HG03060 (cell line): ENCODE measurements around the gene FRMD1.

Source experiments
- ATAC-seq: cut with Tn5 transposase; IDR thresholded peaks from one replicate; pipeline ENCODE4 v1.9.1; 2021; ENCODE audit warnings: low read depth, moderate number of reproducible peaks; ENCODE audit not compliant: unreplicated experiment

The FRMD1 gene

GRCh38 chr6:168113226-168113625 lies 34.2 kb upstream of the FRMD1 start:
- no peak for ATAC-seq

DNA sequence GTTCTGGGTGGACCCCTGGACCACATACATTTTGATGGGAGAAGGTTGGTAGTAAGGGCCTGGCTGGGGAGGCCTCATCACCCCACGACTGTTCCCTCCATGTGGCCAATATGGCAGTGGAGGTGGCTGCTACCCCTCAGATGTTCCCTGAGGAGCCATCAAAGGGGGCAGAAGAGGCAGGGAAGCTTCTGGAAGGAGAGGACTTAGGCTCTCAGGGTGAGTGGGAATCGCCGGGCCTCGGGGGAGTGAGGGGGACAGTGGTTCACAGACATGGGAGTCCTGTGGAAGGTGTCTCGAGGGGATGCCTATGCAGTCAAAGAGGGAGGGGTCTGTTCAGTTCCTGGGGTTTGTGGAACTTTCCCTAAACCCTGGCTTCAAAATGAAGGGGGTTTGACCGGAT lies 32.9 kb upstream of the FRMD1 start:
- no peak for ATAC-seq

DNA sequence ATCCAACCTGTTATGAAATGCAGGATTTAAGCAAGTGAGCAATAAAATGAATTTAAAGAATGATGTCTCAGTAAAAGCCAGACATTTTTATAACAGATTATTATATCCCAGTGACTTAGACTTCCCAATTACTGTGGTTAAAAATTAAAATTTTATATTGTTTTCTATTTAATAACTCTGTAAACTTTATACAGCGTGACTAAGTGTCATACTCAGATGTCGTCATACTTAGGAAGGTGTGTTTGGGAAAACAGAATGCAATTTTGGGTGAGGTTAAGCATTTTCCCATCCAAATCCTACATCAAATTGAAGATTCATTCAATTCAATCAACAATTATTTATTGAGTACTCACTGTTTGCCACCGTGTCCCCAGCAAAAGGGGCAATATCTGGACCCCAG lies 31.4 kb upstream of the FRMD1 start:
- ATAC-seq: no peak

GRCh38 chr6:168109171-168109570 lies 30.2 kb upstream of the FRMD1 start:
- ATAC-seq: no peak

GRCh38 chr6:168107191-168107983 lies 28.4 kb upstream of the FRMD1 start:
- no peak for ATAC-seq

DNA sequence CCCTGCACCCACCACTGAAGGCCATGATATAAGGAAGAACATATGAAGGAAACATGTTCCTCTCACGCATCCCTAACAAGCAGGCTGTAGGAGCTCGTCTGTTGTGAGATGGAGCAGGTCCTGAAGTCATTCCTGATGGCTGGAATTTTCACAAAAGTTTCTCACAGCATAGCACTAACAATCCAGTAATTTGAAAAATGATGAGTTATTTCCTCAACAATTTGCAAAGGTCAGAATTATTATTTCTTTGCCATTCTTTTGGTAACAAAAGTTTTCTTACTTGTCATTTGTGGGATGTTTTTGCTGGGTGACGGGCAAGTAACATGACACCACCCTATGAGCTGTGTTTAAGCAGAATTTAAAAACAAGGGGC lies 27.6 kb upstream of the FRMD1 start:
- no peak for ATAC-seq

- no peak for ATAC-seq
Measured at GRCh38 chr6:168105813-168106632, 27.0 kb upstream of the FRMD1 start.

- no peak for ATAC-seq
Measured at GRCh38 chr6:168104636-168105035, 25.6 kb upstream of the FRMD1 start.

DNA sequence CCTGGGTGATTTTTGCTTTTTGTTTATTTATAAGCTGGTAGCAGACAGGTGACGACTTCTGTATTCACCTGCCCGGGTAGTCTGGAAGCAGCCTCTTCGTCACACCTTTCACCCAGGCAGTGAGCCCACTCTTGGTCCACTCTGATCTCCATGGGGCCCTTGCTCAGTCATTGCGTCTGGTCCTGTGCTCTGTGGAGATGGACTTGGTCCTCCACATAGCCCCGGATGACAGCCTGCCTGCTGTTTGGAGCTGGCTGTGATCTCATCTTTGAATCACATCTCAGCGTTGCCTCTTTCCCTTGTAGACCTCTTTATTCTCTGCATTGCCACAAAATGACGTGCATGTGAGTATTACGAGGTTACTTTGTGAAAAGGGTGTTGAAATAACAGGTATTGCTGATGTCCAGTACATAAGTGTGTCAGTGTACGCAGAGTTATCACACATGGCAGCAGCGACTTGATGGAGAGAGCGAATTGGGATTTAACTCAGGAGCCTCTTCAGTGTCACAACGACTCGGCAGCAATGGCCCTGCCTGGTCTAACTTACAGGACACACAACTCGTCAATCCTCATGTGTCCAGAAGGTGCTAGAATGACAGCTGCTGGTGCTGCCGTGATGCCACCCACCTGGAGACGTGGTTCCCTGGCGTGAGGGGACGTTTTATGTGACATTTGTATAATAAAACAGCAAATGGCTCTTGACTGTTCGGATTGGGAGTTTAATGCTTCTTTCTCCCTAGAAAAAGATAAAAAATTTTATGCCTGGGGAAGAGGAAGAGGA lies 24.2 kb upstream of the FRMD1 start:
- ATAC-seq: no peak

DNA sequence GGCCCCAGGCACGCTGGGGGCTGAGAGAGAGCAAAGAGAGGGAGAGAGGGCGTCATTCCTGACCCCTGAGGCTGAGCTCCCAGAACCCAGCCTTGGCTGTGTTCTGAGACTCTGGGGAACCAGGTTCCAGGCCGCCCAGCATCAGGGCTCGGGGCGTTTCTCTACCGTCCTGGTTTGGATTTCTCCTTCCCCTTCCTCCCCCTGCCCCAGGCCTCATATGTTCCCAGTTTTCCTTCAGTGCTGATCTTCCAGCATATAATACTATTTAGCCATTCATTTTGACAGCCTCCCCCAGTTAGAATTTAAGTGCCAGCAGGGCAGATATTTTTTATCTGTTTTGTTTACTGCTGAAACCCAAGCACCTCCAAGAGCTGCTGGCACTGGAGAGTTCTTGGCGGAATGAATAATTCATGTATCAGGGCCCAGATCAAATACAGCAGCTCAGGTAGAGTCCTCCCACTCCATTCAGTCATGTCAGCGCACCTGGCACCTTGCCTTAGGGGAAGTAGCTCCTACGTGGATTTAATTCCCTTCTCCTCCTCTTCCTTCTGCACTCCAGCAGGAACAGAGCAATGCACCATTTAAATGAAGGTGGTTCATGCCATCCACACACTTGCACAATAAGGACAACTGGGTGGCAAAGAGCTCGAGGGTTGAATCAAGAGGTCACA lies 23.4 kb upstream of the FRMD1 start:
- no peak for ATAC-seq

- ATAC-seq: no peak
Measured at GRCh38 chr6:168101590-168102314, 22.7 kb upstream of the FRMD1 start.

DNA sequence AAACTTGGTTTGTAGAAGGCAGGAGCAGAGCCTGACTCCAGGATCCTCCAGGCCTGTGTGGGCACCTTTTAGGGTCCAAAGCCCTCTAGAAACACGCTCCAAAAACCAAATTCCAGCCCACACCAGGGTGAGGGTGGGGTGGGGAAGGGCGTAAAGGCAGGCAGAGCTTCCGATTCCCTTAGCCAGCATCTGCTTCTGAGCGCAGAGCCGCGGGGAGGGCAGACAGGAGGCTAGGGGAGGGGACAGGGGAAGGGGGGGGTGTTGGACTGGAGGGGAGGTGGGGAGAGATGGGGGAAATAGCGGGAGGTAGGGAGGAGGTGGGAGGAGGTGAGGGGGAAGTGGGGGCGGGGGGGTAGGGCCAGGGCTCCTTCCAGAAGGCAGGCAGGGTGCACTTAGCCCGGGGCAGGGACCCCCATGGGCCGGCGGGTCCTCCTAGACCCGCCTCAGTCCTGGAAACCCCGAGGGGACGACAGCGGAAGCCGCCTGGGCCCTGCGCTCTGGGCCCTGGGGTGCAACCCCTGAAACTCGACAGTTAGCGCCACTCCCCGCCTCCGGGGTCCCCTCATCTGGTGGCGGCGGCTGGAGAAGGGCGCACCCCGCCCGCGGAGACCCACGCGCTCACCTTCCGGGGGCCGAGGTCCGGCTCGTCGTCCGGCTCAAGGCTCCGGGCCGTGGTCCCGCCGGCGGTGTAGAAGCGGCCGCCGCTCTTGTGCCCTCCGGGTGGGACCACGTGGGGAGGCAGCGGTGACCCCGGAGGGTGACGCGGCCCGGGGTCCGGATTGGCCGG lies 22.0 kb upstream of the FRMD1 start:
- no peak for ATAC-seq

GRCh38 chr6:168100011-168100802 lies 21.2 kb upstream of the FRMD1 start:
- no peak for ATAC-seq

GRCh38 chr6:168099201-168100010 lies 20.4 kb upstream of the FRMD1 start:
- no peak for ATAC-seq

DNA sequence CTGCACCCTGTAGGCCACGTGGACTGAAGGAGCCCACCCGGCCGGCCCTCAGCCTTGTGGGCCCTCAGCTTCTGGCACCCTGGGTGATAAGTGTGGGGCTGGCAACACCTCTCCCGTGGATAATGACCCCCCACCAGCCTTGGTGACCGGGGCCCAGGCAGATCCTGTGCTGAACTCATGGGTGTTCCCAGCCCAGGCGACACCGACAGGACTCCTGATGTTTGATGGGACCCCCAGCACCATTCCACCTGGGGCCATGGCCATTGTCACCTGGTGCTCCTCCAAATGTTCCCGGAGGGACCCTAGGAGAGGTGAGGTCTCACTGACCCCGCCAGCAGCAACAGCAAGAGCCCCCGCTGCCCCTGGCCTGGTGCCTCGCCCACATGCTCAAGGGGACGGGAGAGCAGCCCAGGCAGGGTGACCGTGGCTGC lies 19.4 kb upstream of the FRMD1 start:
- ATAC-seq: no peak

DNA sequence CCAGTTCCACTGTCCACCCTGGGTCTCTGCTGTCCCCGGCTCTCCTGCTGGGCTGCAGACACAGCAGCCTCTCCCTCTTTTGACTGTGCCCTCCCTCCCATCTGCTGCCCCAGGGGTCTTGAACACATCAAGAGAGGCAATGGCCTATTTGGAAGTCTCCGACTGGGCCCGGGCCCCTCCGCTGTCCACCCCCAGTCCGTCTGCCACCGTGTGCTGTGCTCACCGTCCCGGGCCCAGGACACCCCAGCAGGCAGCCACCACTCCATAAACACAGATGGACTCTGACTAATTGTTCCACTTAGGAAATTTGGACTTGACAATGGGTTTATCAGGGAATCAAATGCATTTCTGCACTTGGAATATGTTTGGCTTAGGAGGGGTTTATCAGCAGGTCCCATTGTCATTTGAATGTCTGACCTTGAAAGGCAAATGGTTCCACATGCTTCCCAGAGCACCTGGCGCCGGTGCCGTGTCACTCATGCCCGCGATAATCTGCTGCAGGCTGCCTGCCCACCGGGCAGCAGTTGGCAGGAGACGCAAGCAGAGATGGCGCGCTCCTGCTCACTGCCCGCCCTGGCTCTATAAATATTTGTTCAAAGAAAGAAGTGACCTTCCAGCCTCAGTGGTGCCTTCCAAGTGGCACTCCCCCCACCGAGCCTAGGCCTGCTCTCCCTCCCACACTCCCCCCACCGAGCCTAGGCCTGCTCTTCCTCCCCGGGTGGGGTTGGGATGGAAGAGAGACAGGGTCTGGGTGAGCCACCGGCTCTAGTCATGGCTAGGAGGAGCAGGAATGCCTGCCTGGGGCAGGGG lies 18.8 kb upstream of the FRMD1 start:
- ATAC-seq: no peak

GRCh38 chr6:168097221-168097620 lies 18.2 kb upstream of the FRMD1 start:
- ATAC-seq: no peak
